Mucosa of rectum (tissue), 2 donors: ENCODE data around the gene OGA.

ENCODE experiments used
- H3K27ac ChIP-seq, 2 donors: one replicate each; pipeline ENCODE4 v1.7.0; 2013; ENCODE audit warnings: inconsistent platforms in 2 of 2, low read depth in 2 of 2, low read length in 2 of 2
- H3K27me3 ChIP-seq, 2 donors: one replicate each; pipeline ENCODE4 v1.7.0; 2013; ENCODE audit warnings: low read length in 2 of 2; ENCODE audit not compliant: control insufficient read depth in 2 of 2, insufficient read depth in 2 of 2
- H3K36me3 ChIP-seq, 2 donors: one replicate each; pipeline ENCODE4 v1.7.0; 2013; ENCODE audit warnings: low read length in 2 of 2; ENCODE audit not compliant: control insufficient read depth in 2 of 2, insufficient read depth in 2 of 2
- H3K4me1 ChIP-seq, 2 donors: one replicate each; pipeline ENCODE4 v1.7.0; 2013; ENCODE audit warnings: low read length in 2 of 2, mild to moderate bottlenecking in 1 of 2; ENCODE audit not compliant: control insufficient read depth in 2 of 2, insufficient read depth in 2 of 2
- H3K4me3 ChIP-seq, 2 donors: one replicate each; pipeline ENCODE4 v1.7.0; 2013; ENCODE audit warnings: low read length in 2 of 2
- H3K9ac ChIP-seq, 2 donors: one replicate each; pipeline ENCODE4 v1.7.0; 2013; ENCODE audit warnings: low read length in 2 of 2, low read depth in 1 of 2, mild to moderate bottlenecking in 1 of 2
- H3K9me3 ChIP-seq, 2 donors: one replicate each; pipeline ENCODE4 v1.7.0; 2013; ENCODE audit warnings: low read length in 2 of 2; ENCODE audit not compliant: control insufficient read depth in 2 of 2
- donor health status: healthy.
- donor health status: Normal muscosa, but diverticular disease.

Gene OGA

GRCh38 chr10:101776161-101776817 is 42.0 kb downstream of the OGA start:
- Histone ChIP-seq H3K9ac (no peak overlapping the region), H3K9me3 (no peaks in the 10 kb centered on the region), H3K27ac (no peak overlapping the region), H3K4me1 (peaks cover 23 to 39% of the 10 kb centered on the region in 2 donors), H3K27me3 (peaks cover 43 to 47% of the 10 kb centered on the region in 2 donors), H3K4me3 (no peak overlapping the region), H3K36me3 (no peaks in the 10 kb centered on the region)

GRCh38 chr10:101775273-101776160 is 42.7 kb downstream of the OGA start, which contains the start of gene FGF8:
TSS of gene FGF8 (minus strand) at chr10:101776114. CDS start at chr10:101775900, 214 bp downstream.
- peaks cover 46 to 49% of the 10 kb centered on the region in 2 donors for H3K27me3 ChIP-seq
- peaks cover 23 to 35% of the 10 kb centered on the region in 2 donors for H3K4me1 ChIP-seq

GRCh38 chr10:101774589-101775272 is 43.5 kb downstream of the OGA start:
- no peak overlapping the region for H3K9ac ChIP-seq
- H3K27ac ChIP-seq = no peak overlapping the region
- H3K36me3 ChIP-seq = no peaks in the 10 kb centered on the region
- peaks cover 16 to 31% of the 10 kb centered on the region in 2 donors for H3K4me1 ChIP-seq
- no peak overlapping the region for H3K4me3 ChIP-seq
- H3K27me3 ChIP-seq = peaks cover 46 to 49% of the 10 kb centered on the region in 2 donors
- no peaks in the 10 kb centered on the region for H3K9me3 ChIP-seq

More at GRCh38 chr10:101775273-101776160, 42.7 kb downstream of the OGA start, which contains the start of gene FGF8:
- no peak within 1 kb of the TSS for H3K4me3 ChIP-seq
- H3K27ac ChIP-seq = no peak within 1 kb of the TSS
- H3K9me3 ChIP-seq = no peaks in the 10 kb centered on the region
- H3K36me3 ChIP-seq = no peaks in the 10 kb centered on the region
- H3K9ac ChIP-seq = no peak within 1 kb of the TSS

GRCh38 chr10:101773923-101774588 is 44.2 kb downstream of the OGA start:
- H3K27me3 ChIP-seq = peaks cover 49 to 50% of the 10 kb centered on the region in 2 donors
- H3K36me3 ChIP-seq = no peaks in the 10 kb centered on the region
- H3K9me3 ChIP-seq = no peaks in the 10 kb centered on the region
- no peak overlapping the region for H3K27ac ChIP-seq
- peaks cover 11 to 24% of the 10 kb centered on the region in 2 donors for H3K4me1 ChIP-seq
- no peak overlapping the region for H3K9ac ChIP-seq
- H3K4me3 ChIP-seq = no peak overlapping the region

GRCh38 chr10:101772895-101773761 is 45.1 kb downstream of the OGA start:
- Histone ChIP-seq H3K36me3 (no peaks in the 10 kb centered on the region), H3K27ac (no peak overlapping the region), H3K4me1 (peaks cover 3 to 15% of the 10 kb centered on the region in 2 donors), H3K9ac (no peak overlapping the region), H3K4me3 (no peak overlapping the region), H3K9me3 (no peaks in the 10 kb centered on the region), H3K27me3 (peaks cover 54 to 55% of the 10 kb centered on the region in 2 donors)

GRCh38 chr10:101772017-101772894 is 46.0 kb downstream of the OGA start:
- H3K9me3 ChIP-seq = no peaks in the 10 kb centered on the region
- H3K4me3 ChIP-seq = no peak overlapping the region
- no peak overlapping the region for H3K9ac ChIP-seq
- peaks cover 49 to 62% of the 10 kb centered on the region in 2 donors for H3K27me3 ChIP-seq
- H3K36me3 ChIP-seq = no peaks in the 10 kb centered on the region
- H3K4me1 ChIP-seq = peaks cover 0 to 8% of the 10 kb centered on the region in 2 donors
- no peak overlapping the region for H3K27ac ChIP-seq

GRCh38 chr10:101771380-101771779 is 46.9 kb downstream of the OGA start:
- H3K4me1 ChIP-seq = peaks cover 0 to 8% of the 10 kb centered on the region in 2 donors
- H3K4me3 ChIP-seq = no peak overlapping the region
- H3K27me3 ChIP-seq = peaks cover 43 to 56% of the 10 kb centered on the region in 2 donors
- no peaks in the 10 kb centered on the region for H3K9me3 ChIP-seq
- H3K27ac ChIP-seq = no peak overlapping the region
- H3K36me3 ChIP-seq = no peaks in the 10 kb centered on the region
- H3K9ac ChIP-seq = no peak overlapping the region

GRCh38 chr10:101770331-101771215 is 47.7 kb downstream of the OGA start:
- H3K9ac ChIP-seq = no peak overlapping the region
- H3K27me3 ChIP-seq = peaks cover 43 to 59% of the 10 kb centered on the region in 2 donors
- H3K27ac ChIP-seq = no peak overlapping the region
- H3K9me3 ChIP-seq = no peaks in the 10 kb centered on the region
- no peaks in the 10 kb centered on the region for H3K36me3 ChIP-seq
- H3K4me3 ChIP-seq = no peak overlapping the region
- H3K4me1 ChIP-seq = peaks cover 0 to 8% of the 10 kb centered on the region in 2 donors
